Measurements from ENCODE around the gene ANO4.

The ANO4 gene

DNA sequence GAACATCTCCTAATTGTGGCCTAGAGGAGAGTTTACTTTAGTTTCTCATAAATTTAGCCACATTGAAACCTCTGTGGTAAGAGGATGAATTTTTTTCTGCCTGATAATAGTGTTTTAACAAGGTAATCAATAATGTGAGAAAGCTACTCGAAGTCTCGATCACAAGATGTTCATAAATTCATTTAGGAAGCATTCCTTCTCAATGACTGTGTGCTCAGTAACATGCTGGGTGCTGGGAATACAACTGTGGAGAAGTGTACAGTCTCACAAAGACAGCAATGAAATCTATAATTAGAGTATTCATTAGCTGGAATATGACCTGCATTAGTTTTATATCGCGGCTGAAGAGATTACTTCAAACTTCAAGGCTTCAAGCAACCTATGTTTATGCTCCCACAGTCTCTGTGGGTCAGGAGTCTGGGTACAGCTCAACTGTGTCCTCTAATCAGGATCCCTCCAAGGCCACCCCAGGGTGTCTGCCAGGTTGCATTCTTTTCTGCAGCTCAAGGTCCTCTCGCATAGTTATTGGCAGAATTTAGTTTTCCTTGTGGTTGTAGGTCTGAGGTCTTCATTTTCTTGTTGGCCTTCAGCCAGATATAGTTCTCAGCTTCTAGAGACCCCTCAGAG is 167.6 kb downstream of the ANO4 start:
- Histone ChIP-seq H3K9ac (ENCODE audit: low read depth, low read length) (no peak overlapping the region), H4K20me1 (ENCODE audit: insufficient read depth, low read length) (no peaks in the 10 kb centered on the region), H3K36me3 (ENCODE audit: insufficient read depth, low read length) (no peaks in the 10 kb centered on the region), H2AFZ (ENCODE audit: low read depth, low read length) (no peak overlapping the region), H3K79me2 (ENCODE audit: insufficient read depth, low read length) (no peaks in the 10 kb centered on the region), H3K4me2 (ENCODE audit: insufficient read depth, low read length) (no peak overlapping the region), H3K9me3 (ENCODE audit: insufficient read depth, low read length, severe bottlenecking) (no peaks in the 10 kb centered on the region), H3K4me3 (ENCODE audit: low read depth in 1 of 2, low read length in 2 of 2) (no peak overlapping the region), H3K27ac (ENCODE audit: low read length) (no peak overlapping the region), H3K4me1 (ENCODE audit: insufficient read depth, low read length) (no peaks in the 10 kb centered on the region), H3K27me3 (ENCODE audit: insufficient read depth, low read length, poor library complexity) (no peaks in the 10 kb centered on the region)
- TF ChIP-seq, protein P1, sequence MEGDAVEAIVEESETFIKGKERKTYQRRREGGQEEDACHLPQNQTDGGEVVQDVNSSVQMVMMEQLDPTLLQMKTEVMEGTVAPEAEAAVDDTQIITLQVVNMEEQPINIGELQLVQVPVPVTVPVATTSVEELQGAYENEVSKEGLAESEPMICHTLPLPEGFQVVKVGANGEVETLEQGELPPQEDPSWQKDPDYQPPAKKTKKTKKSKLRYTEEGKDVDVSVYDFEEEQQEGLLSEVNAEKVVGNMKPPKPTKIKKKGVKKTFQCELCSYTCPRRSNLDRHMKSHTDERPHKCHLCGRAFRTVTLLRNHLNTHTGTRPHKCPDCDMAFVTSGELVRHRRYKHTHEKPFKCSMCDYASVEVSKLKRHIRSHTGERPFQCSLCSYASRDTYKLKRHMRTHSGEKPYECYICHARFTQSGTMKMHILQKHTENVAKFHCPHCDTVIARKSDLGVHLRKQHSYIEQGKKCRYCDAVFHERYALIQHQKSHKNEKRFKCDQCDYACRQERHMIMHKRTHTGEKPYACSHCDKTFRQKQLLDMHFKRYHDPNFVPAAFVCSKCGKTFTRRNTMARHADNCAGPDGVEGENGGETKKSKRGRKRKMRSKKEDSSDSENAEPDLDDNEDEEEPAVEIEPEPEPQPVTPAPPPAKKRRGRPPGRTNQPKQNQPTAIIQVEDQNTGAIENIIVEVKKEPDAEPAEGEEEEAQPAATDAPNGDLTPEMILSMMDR (IDR thresholded peaks at IDR 0.05; ENCODE audit: borderline replicate concordance, extremely low read depth, low read length, poor library complexity, severe bottlenecking) = no peak
- no peak for TF ChIP-seq EZH2 (IDR thresholded peaks at IDR 0.05; ENCODE audit: borderline replicate concordance, low read depth, low read length, severe bottlenecking)
- ATAC-seq (ENCODE audit: insufficient read depth, low read depth) (no peak), DNase-seq (no peak)

DNA sequence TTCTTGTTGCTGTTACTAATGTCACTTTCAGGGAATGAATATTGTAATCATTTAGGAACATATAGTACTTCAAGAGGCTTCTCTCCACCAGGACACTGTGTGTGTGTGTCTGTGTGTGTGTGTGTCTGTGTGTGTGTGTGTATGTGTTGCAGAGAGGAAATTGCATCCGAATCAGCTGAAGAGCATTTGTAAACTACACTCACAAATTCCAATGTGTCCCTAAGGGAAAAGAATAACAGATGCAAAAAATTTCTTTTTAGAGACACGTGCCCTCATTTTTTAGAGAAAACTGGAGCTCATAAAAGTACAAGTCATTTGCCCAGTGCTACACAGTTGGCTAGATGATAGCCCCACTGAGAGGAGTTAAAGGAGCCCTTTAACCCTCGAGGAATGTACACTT is 168.8 kb downstream of the ANO4 start:
- no peak for DNase-seq
- Histone ChIP-seq H3K4me2 (ENCODE audit: insufficient read depth, low read length) (no peak overlapping the region), H3K27ac (ENCODE audit: low read length) (no peak overlapping the region), H3K36me3 (ENCODE audit: insufficient read depth, low read length) (no peaks in the 10 kb centered on the region), H3K9ac (ENCODE audit: low read depth, low read length) (no peak overlapping the region), H3K27me3 (ENCODE audit: insufficient read depth, low read length, poor library complexity) (no peaks in the 10 kb centered on the region), H3K4me1 (ENCODE audit: insufficient read depth, low read length) (no peaks in the 10 kb centered on the region), H3K9me3 (ENCODE audit: insufficient read depth, low read length, severe bottlenecking) (no peaks in the 10 kb centered on the region), H3K4me3 (ENCODE audit: low read depth in 1 of 2, low read length in 2 of 2) (no peak overlapping the region), H4K20me1 (ENCODE audit: insufficient read depth, low read length) (no peaks in the 10 kb centered on the region), H3K79me2 (ENCODE audit: insufficient read depth, low read length) (no peaks in the 10 kb centered on the region), H2AFZ (ENCODE audit: low read depth, low read length) (no peak overlapping the region)
- no peak for ATAC-seq (ENCODE audit: insufficient read depth, low read depth)
- no peak for TF ChIP-seq EZH2 (IDR thresholded peaks at IDR 0.05; ENCODE audit: borderline replicate concordance, low read depth, low read length, severe bottlenecking)
- TF ChIP-seq, protein P1 (IDR thresholded peaks at IDR 0.05; ENCODE audit: borderline replicate concordance, extremely low read depth, low read length, poor library complexity, severe bottlenecking) = no peak

DNA sequence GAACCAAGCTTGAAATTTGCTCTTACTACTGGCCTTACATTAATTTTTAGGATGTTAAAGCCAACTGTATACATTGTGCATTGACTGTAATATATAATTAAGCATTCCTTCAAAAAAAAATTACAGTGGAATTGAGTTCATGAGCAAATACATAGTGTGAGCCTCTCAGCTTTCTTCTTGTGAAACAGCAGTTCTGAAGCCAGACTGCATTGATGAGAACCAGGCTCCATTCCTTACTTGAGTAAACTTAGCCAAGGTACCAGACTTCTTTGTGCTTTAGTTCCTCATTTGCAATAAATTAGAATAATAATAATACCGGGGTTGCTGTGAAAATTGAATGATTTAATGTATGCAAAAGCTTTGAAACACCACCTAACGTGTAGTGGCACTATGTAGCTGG is 169.5 kb downstream of the ANO4 start:
- Histone ChIP-seq H3K4me3 (ENCODE audit: low read depth in 1 of 2, low read length in 2 of 2) (no peak overlapping the region), H3K36me3 (ENCODE audit: insufficient read depth, low read length) (no peaks in the 10 kb centered on the region), H3K4me1 (ENCODE audit: insufficient read depth, low read length) (no peaks in the 10 kb centered on the region), H3K27me3 (ENCODE audit: insufficient read depth, low read length, poor library complexity) (no peaks in the 10 kb centered on the region), H3K27ac (ENCODE audit: low read length) (no peak overlapping the region), H3K9ac (ENCODE audit: low read depth, low read length) (no peak overlapping the region), H3K4me2 (ENCODE audit: insufficient read depth, low read length) (no peak overlapping the region), H2AFZ (ENCODE audit: low read depth, low read length) (no peak overlapping the region), H4K20me1 (ENCODE audit: insufficient read depth, low read length) (no peaks in the 10 kb centered on the region), H3K79me2 (ENCODE audit: insufficient read depth, low read length) (no peaks in the 10 kb centered on the region), H3K9me3 (ENCODE audit: insufficient read depth, low read length, severe bottlenecking) (no peaks in the 10 kb centered on the region)
- no peak for ATAC-seq (ENCODE audit: insufficient read depth, low read depth)
- no peak for TF ChIP-seq EZH2 (IDR thresholded peaks at IDR 0.05; ENCODE audit: borderline replicate concordance, low read depth, low read length, severe bottlenecking)
- TF ChIP-seq, protein P1 (IDR thresholded peaks at IDR 0.05; ENCODE audit: borderline replicate concordance, extremely low read depth, low read length, poor library complexity, severe bottlenecking) = no peak
- no peak for DNase-seq
